ENCODE measurements around the gene FAM76A.

GRCh38 chr1:27807385-27807784, 81.6 kb downstream of the FAM76A start:
- TF ChIP-seq, protein P1, sequence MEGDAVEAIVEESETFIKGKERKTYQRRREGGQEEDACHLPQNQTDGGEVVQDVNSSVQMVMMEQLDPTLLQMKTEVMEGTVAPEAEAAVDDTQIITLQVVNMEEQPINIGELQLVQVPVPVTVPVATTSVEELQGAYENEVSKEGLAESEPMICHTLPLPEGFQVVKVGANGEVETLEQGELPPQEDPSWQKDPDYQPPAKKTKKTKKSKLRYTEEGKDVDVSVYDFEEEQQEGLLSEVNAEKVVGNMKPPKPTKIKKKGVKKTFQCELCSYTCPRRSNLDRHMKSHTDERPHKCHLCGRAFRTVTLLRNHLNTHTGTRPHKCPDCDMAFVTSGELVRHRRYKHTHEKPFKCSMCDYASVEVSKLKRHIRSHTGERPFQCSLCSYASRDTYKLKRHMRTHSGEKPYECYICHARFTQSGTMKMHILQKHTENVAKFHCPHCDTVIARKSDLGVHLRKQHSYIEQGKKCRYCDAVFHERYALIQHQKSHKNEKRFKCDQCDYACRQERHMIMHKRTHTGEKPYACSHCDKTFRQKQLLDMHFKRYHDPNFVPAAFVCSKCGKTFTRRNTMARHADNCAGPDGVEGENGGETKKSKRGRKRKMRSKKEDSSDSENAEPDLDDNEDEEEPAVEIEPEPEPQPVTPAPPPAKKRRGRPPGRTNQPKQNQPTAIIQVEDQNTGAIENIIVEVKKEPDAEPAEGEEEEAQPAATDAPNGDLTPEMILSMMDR (conservative IDR thresholded peaks at IDR 0.05 in 1 of 2, IDR thresholded peaks at IDR 0.05 in 1 of 2; ENCODE audit: extremely low read depth in 1 of 2, insufficient read depth in 1 of 2, low read depth in 1 of 2, low read length in 2 of 2), result no peak
- no peak for TF ChIP-seq EZH2 (IDR thresholded peaks at IDR 0.05; ENCODE audit: borderline replicate concordance, low read length)

All from mammary epithelial cell (primary cell).